ENCODE measurements around the gene TNRC18. TPM values are rescaled to one million over a fixed set of nuclear protein-coding genes. Genes with fewer than 3 reads are reported as not detected.

The TNRC18 gene
- total and polyA plus RNA-seq, 2 donors (not counting 1 experiment from before 2014, with no cell fraction given): 17.8 to 75.0 TPM

GRCh38 chr7:5266191-5267028 lies 157.2 kb downstream of the TNRC18 start:
- Histone ChIP-seq H3K9me3 (ENCODE audit: control extremely low read depth in 1 of 3, control insufficient read depth in 2 of 3, insufficient read depth in 1 of 3, low read length in 2 of 3) (peaks cover 0 to 6% (median 0%) of the 10 kb centered on the region in 3 donors), H3K9ac (ENCODE audit: low read length) (no peak overlapping the region), H3K27ac (ENCODE audit: low read length in 2 of 2) (no peak overlapping the region), H3K36me3 (replicated peaks in 1 of 2; ENCODE audit: control extremely low read depth in 1 of 2, control insufficient read depth in 1 of 2, extremely low read depth in 1 of 2, insufficient read depth in 2 of 2, low read length in 1 of 2) (no peaks in the 10 kb centered on the region), H3K79me2 (ENCODE audit: control insufficient read depth, insufficient read depth, low read length) (no peaks in the 10 kb centered on the region), H2AFZ (ENCODE audit: insufficient read depth, low read depth, low read length, poor library complexity, severe bottlenecking) (no peak overlapping the region), H4K20me1 (ENCODE audit: control insufficient read depth, insufficient read depth, low read length, poor library complexity, severe bottlenecking) (no peaks in the 10 kb centered on the region), H3K27me3 (replicated peaks in 1 of 4; ENCODE audit: control extremely low read depth in 1 of 4, control insufficient read depth in 3 of 4, insufficient read depth in 4 of 4, low read length in 3 of 4) (no peaks in the 10 kb centered on the region), H3K4me2 (replicated peaks; ENCODE audit: low read depth, low read length, poor library complexity, severe bottlenecking) (no peak overlapping the region), H3K4me3 (ENCODE audit: control extremely low read depth in 1 of 5, extremely low read depth in 1 of 5, insufficient read depth in 1 of 5, low read depth in 2 of 5, low read length in 4 of 5) (no peak overlapping the region), H3K4me1 (ENCODE audit: control insufficient read depth in 2 of 2, insufficient read depth in 2 of 2, low read length in 2 of 2) (no peaks in the 10 kb centered on the region)
- ATAC-seq (ENCODE audit: low read depth) (no peak), DNase-seq (no peak)
- ChIA-PET CTCF (no interaction called here), POLR2A (no interaction called here)
- Mint-ChIP-seq H3K9me3 (ENCODE audit: insufficient read depth) (no peaks in the 10 kb centered on the region), H3K4me3 (no peak overlapping the region), H3K4me1 (no peaks in the 10 kb centered on the region), H3K27me3 (peaks cover 13% of the 10 kb centered on the region), H3K27ac (no peak overlapping the region)
- 76% methylated on average over 17 of the region's 20 CpGs for WGBS (ENCODE audit: insufficient coverage)
- intact Hi-C loops (cut with micrococcal nuclease): no loop called here
- no peak for TF ChIP-seq EZH2 (IDR thresholded peaks at IDR 0.05; ENCODE audit: borderline replicate concordance, insufficient read depth, low read depth, low read length, poor library complexity, severe bottlenecking)
- no peak for TF ChIP-seq CTCF (IDR thresholded peaks at IDR 0.05)

Measured in B cell (primary cell).